SK-N-MC (cell line): Measurements from ENCODE around the gene CAMK2G.

Experiments
- EZH2 ChIP-seq: fragments of 200-600 bp; sonication (generic); IDR thresholded peaks from one replicate; pipeline ENCODE4 v1.6.1; 2017; ENCODE audit warnings: antibody characterized with exemption
- POLR2AphosphoS5 ChIP-seq: IDR thresholded peaks from 2 replicates; pipeline ENCODE4 v1.6.1; 2012; ENCODE audit warnings: mild to moderate bottlenecking, low read depth, low read length, borderline replicate concordance

GRCh38 chr10:73817826-73818225 lies 56.5 kb downstream of the CAMK2G start:
- TF ChIP-seq EZH2 (no peak), POLR2AphosphoS5 (no peak)
